ENCODE measurements around the gene SH2D1B. TPM values are rescaled to one million over a fixed set of nuclear protein-coding genes. Genes with fewer than 3 reads are reported as not detected.
"Not testable (repeated sequence)": the region's sequence is repeated elsewhere in the genome, so short reads cannot be mapped to it uniquely, and the experiment has no call there.

The SH2D1B gene
- total RNA-seq (not detected), polyA plus RNA-seq (under 1 TPM in 1 of 2 donors, not detected in 1; 0.23 TPM)

DNA sequence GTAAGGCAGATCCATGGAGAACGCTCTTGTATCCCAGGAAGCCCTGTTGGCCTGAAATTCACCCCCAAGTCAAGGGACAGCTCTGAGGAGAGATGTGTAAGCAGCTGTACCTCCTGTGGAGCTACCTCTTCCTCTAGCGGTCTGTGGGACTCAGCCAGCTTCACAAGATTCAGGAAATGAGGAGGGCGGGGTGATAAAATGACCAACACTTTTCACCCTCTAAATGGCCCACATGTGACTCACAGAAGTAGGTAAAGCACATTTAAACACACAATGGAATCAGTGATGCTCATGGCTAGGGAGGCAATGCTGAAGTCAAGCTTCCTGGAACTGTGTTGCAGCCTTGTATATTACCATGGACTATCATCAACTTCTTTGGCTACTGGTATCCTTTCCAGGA lies at the start of gene SH2D1B:
TSS of gene SH2D1B (minus strand) at position 135 of the 400 bp plus-strand sequence. CDS start at position 15, 120 bp downstream.
- H3K4me1 Mint-ChIP-seq, result no peaks in the 10 kb centered on the region
- ChIA-PET POLR2A (ENCODE audit: partially characterized antibody) (no interaction called here), CTCF (ENCODE audit: partially characterized antibody) (interaction anchor here (1.2 kb wide), 1 partner anchor 8 kb away, joined by 3 read pairs; no protein-coding TSS in a partner anchor)
- Histone ChIP-seq H3K4me3 (ENCODE audit: low read length in 2 of 2) (no peak within 1 kb of the TSS), H3K27ac (ENCODE audit: low read depth, low read length) (no peak within 1 kb of the TSS), H3K36me3 (ENCODE audit: insufficient read depth, low read length) (no peaks in the 10 kb centered on the region), H3K4me1 (ENCODE audit: insufficient read depth, low read length) (no peaks in the 10 kb centered on the region), H3K9me3 (ENCODE audit: control insufficient read depth in 1 of 2, low read length in 2 of 2) (no peaks in the 10 kb centered on the region), H3K27me3 (ENCODE audit: insufficient read depth, low read length) (no peaks in the 10 kb centered on the region)
- H3K27ac Mint-ChIP-seq, result no peak within 1 kb of the TSS
- H3K36me3 Mint-ChIP-seq, result no peaks in the 10 kb centered on the region
- intact Hi-C loops (cut with micrococcal nuclease), result no loop called here
- H3K27me3 Mint-ChIP-seq, result peaks cover 17% of the 10 kb centered on the region in 2 donors
- no peak for DNase-seq
- no peak within 1 kb of the TSS for H3K4me3 Mint-ChIP-seq
- peaks cover 0 to 2% (median 0%) of the 10 kb centered on the region in 8 donors for H3K9me3 Mint-ChIP-seq

GRCh38 chr1:162458236-162458635 lies 46.3 kb upstream of the SH2D1B start:
- Histone ChIP-seq H3K4me3 (ENCODE audit: low read length in 2 of 2) (no peak overlapping the region), H3K9me3 (ENCODE audit: control insufficient read depth in 1 of 2, low read length in 2 of 2) (no peaks in the 10 kb centered on the region), H3K36me3 (ENCODE audit: insufficient read depth, low read length) (no peaks in the 10 kb centered on the region), H3K4me1 (ENCODE audit: insufficient read depth, low read length) (no peaks in the 10 kb centered on the region), H3K27me3 (ENCODE audit: insufficient read depth, low read length) (no peaks in the 10 kb centered on the region), H3K27ac (ENCODE audit: low read depth, low read length) (no peak overlapping the region)
- H3K27ac Mint-ChIP-seq, result no peak overlapping the region
- DNase-seq, result no peak
- peaks cover 0 to 6% (median 0%) of the 10 kb centered on the region in 8 donors for H3K9me3 Mint-ChIP-seq
- H3K4me1 Mint-ChIP-seq, result no peaks in the 10 kb centered on the region
- CTCF ChIA-PET (ENCODE audit: partially characterized antibody), result no interaction called here
- no peak overlapping the region for H3K4me3 Mint-ChIP-seq
- POLR2A ChIA-PET (ENCODE audit: partially characterized antibody), result no interaction called here
- intact Hi-C loops (cut with micrococcal nuclease), result no loop called here
- H3K36me3 Mint-ChIP-seq, result no peaks in the 10 kb centered on the region
- peaks cover 1 to 5% of the 10 kb centered on the region in 2 donors for H3K27me3 Mint-ChIP-seq

DNA sequence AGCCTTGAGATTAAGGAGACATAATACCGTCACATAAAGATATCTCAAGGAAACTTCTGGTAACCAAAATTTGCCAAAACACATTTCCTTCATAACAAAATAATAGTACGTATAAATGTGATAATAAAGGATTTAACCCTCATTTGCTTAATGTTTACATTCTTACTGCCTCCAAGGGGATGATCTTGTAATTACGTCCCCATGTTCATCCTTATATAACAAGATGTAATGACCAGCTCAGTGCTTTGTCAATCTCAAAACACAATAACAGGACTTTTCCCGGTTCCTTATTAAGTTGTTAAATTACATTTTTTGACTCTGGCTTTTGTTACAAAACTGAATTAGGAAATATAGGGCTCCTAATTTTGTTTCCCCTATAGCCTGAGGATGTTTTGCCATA lies 44.4 kb upstream of the SH2D1B start:
- no peaks in the 10 kb centered on the region for H3K36me3 ChIP-seq (ENCODE audit: insufficient read depth, low read length)
- no peaks in the 10 kb centered on the region for H3K4me1 ChIP-seq (ENCODE audit: insufficient read depth, low read length)
- intact Hi-C loops (cut with micrococcal nuclease), result no loop called here
- no peak overlapping the region for H3K4me3 ChIP-seq (ENCODE audit: low read length in 2 of 2)
- H3K4me3 Mint-ChIP-seq, result no peak overlapping the region
- DNase-seq, result no peak
- H3K4me1 Mint-ChIP-seq, result no peaks in the 10 kb centered on the region
- peaks cover 1 to 5% of the 10 kb centered on the region in 2 donors for H3K27me3 Mint-ChIP-seq
- ChIA-PET CTCF (ENCODE audit: partially characterized antibody) (no interaction called here), POLR2A (ENCODE audit: partially characterized antibody) (no interaction called here)
- no peaks in the 10 kb centered on the region for H3K27me3 ChIP-seq (ENCODE audit: insufficient read depth, low read length)
- no peaks in the 10 kb centered on the region for H3K36me3 Mint-ChIP-seq
- no peak overlapping the region for H3K27ac ChIP-seq (ENCODE audit: low read depth, low read length)
- no peak overlapping the region for H3K27ac Mint-ChIP-seq
- peaks cover 0 to 8% (median 1%) of the 10 kb centered on the region in 8 donors for H3K9me3 Mint-ChIP-seq
- no peaks in the 10 kb centered on the region for H3K9me3 ChIP-seq (ENCODE audit: control insufficient read depth in 1 of 2, low read length in 2 of 2)

- CTCF ChIA-PET (ENCODE audit: partially characterized antibody); H3K27me3 Mint-ChIP-seq; intact Hi-C loops (cut with micrococcal nuclease); H3K9me3 Mint-ChIP-seq; H3K27ac ChIP-seq (ENCODE audit: low read depth, low read length); H3K4me1 Mint-ChIP-seq; POLR2A ChIA-PET (ENCODE audit: partially characterized antibody); H3K4me3 Mint-ChIP-seq; H3K27me3 ChIP-seq (ENCODE audit: insufficient read depth, low read length); DNase-seq; H3K36me3 Mint-ChIP-seq; H3K4me3 ChIP-seq (ENCODE audit: low read length in 2 of 2); H3K9me3 ChIP-seq (ENCODE audit: control insufficient read depth in 1 of 2, low read length in 2 of 2); H3K36me3 ChIP-seq (ENCODE audit: insufficient read depth, low read length); H3K27ac Mint-ChIP-seq; H3K4me1 ChIP-seq (ENCODE audit: insufficient read depth, low read length): not testable (repeated sequence)
These were observed 42.4 kb upstream of the SH2D1B start for GRCh38 chr1:162454361-162454760.

- DNase-seq, result no peak
- Mint-ChIP-seq H3K4me3 (no peak overlapping the region), H3K9me3 (peaks cover 0 to 4% (median 0%) of the 10 kb centered on the region in 8 donors), H3K4me1 (no peaks in the 10 kb centered on the region), H3K36me3 (no peaks in the 10 kb centered on the region), H3K27ac (no peak overlapping the region), H3K27me3 (peaks cover 25 to 43% of the 10 kb centered on the region in 2 donors)
- intact Hi-C loops (cut with micrococcal nuclease), result no loop called here
- CTCF ChIA-PET (ENCODE audit: partially characterized antibody), result no interaction called here
- POLR2A ChIA-PET (ENCODE audit: partially characterized antibody), result no interaction called here
- H3K9me3 ChIP-seq (ENCODE audit: control insufficient read depth in 1 of 2, low read length in 2 of 2), result no peaks in the 10 kb centered on the region
- no peaks in the 10 kb centered on the region for H3K36me3 ChIP-seq (ENCODE audit: insufficient read depth, low read length)
- no peak overlapping the region for H3K27ac ChIP-seq (ENCODE audit: low read depth, low read length)
- no peaks in the 10 kb centered on the region for H3K27me3 ChIP-seq (ENCODE audit: insufficient read depth, low read length)
- no peaks in the 10 kb centered on the region for H3K4me1 ChIP-seq (ENCODE audit: insufficient read depth, low read length)
- H3K4me3 ChIP-seq (ENCODE audit: low read length in 2 of 2), result no peak overlapping the region
These were observed 35.0 kb upstream of the SH2D1B start for GRCh38 chr1:162446946-162447345.

DNA sequence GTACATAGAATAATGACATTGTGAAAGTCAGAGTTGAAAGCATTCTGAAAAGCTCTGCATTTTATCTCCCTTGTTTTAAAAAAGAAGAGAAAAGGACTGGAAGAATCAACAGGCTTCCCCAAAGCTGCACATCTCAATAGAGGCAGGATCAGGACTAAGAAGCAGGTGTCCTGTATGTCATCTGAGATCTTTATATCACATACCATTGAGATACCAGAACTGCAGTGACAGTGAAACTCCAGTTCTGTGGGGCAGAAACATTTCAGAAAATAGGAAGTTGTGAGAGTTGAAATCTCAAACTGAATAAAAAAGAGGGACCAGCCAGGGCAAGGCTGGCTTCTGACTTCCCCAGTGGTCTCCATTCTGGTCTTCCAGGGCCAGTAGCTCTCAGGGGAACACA lies 33.0 kb upstream of the SH2D1B start:
- Mint-ChIP-seq H3K4me1 (no peaks in the 10 kb centered on the region), H3K9me3 (peaks cover 0 to 3% (median 0%) of the 10 kb centered on the region in 8 donors), H3K27ac (no peak overlapping the region), H3K27me3 (peaks cover 32 to 49% of the 10 kb centered on the region in 2 donors), H3K36me3 (no peaks in the 10 kb centered on the region), H3K4me3 (no peak overlapping the region)
- H3K27me3 ChIP-seq (ENCODE audit: insufficient read depth, low read length), result no peaks in the 10 kb centered on the region
- ChIA-PET CTCF (ENCODE audit: partially characterized antibody) (no interaction called here), POLR2A (ENCODE audit: partially characterized antibody) (no interaction called here)
- H3K4me1 ChIP-seq (ENCODE audit: insufficient read depth, low read length), result no peaks in the 10 kb centered on the region
- H3K36me3 ChIP-seq (ENCODE audit: insufficient read depth, low read length), result no peaks in the 10 kb centered on the region
- DNase-seq, result no peak
- intact Hi-C loops (cut with micrococcal nuclease), result no loop called here
- no peak overlapping the region for H3K27ac ChIP-seq (ENCODE audit: low read depth, low read length)
- no peak overlapping the region for H3K4me3 ChIP-seq (ENCODE audit: low read length in 2 of 2)
- H3K9me3 ChIP-seq (ENCODE audit: control insufficient read depth in 1 of 2, low read length in 2 of 2), result no peaks in the 10 kb centered on the region

GRCh38 chr1:162432977-162433713 lies 21.2 kb upstream of the SH2D1B start:
- POLR2A ChIA-PET (ENCODE audit: partially characterized antibody); H3K4me1 Mint-ChIP-seq; H3K4me1 ChIP-seq (ENCODE audit: insufficient read depth, low read length); H3K9me3 ChIP-seq (ENCODE audit: control insufficient read depth in 1 of 2, low read length in 2 of 2); H3K4me3 Mint-ChIP-seq; H3K9me3 Mint-ChIP-seq; H3K4me3 ChIP-seq (ENCODE audit: low read length in 2 of 2); H3K27ac Mint-ChIP-seq; CTCF ChIA-PET (ENCODE audit: partially characterized antibody); intact Hi-C loops (cut with micrococcal nuclease); H3K27me3 Mint-ChIP-seq; H3K27me3 ChIP-seq (ENCODE audit: insufficient read depth, low read length); H3K36me3 ChIP-seq (ENCODE audit: insufficient read depth, low read length); H3K27ac ChIP-seq (ENCODE audit: low read depth, low read length); H3K36me3 Mint-ChIP-seq; DNase-seq: not testable (repeated sequence)

All from CD4-positive, alpha-beta memory T cell (primary cell).